HepG2 (cell line): ENCODE results near the gene CERS4. TPM values are rescaled to one million over a fixed set of nuclear protein-coding genes. Genes with fewer than 3 reads are reported as not detected.

Experiments
- BRCA1 ChIP-seq: sonication (generic); formaldehyde crosslinking; IDR thresholded peaks from 2 replicates; pipeline ENCODE4 v1.4.0; 2020; ENCODE audit warnings: missing genetic modification reagents
- ESRRA ChIP-seq: sonication (generic); formaldehyde crosslinking; IDR thresholded peaks from 2 replicates; pipeline ENCODE4 v1.5.1; 2020; ENCODE audit warnings: mild to moderate bottlenecking, low read depth, missing genetic modification reagents
- FOSL2 ChIP-seq: sonication (generic); formaldehyde crosslinking; IDR thresholded peaks from 2 replicates; pipeline ENCODE4 v1.4.0; 2020; ENCODE audit warnings: missing genetic modification reagents
- GPN1 ChIP-seq: sonication (generic); formaldehyde crosslinking; IDR thresholded peaks from 2 replicates; pipeline ENCODE4 v1.5.1; 2020; ENCODE audit warnings: missing genetic modification reagents, borderline replicate concordance
- GZF1 ChIP-seq: sonication (generic); formaldehyde crosslinking; IDR thresholded peaks from 2 replicates; pipeline ENCODE4 v1.5.1; 2020; ENCODE audit warnings: mild to moderate bottlenecking, missing genetic modification reagents
- HHEX ChIP-seq: IDR thresholded peaks from 2 replicates; pipeline ENCODE4 v1.6.1; 2016; ENCODE audit warnings: control low read depth
- HNRNPK ChIP-seq: fragments of 200-400 bp; formaldehyde crosslinking; IDR thresholded peaks from 2 replicates; pipeline ENCODE4 v1.6.1; 2018; ENCODE audit warnings: low read length, low read depth, moderate library complexity, mild to moderate bottlenecking; ENCODE audit not compliant: poor library complexity, severe bottlenecking
- HNRNPLL ChIP-seq: fragments of 200-400 bp; formaldehyde crosslinking; IDR thresholded peaks from 2 replicates; pipeline ENCODE4 v1.6.1; 2017; ENCODE audit warnings: mild to moderate bottlenecking, low read depth, low read length; ENCODE audit not compliant: poor library complexity, severe bottlenecking
- KLF6 ChIP-seq: IDR thresholded peaks from 2 replicates; pipeline ENCODE4 v1.8.0; 2016; ENCODE audit warnings: missing biosample characterization, missing genetic modification reagents
- MIER2 ChIP-seq: IDR thresholded peaks from 2 replicates; pipeline ENCODE4 v1.6.1; 2016; ENCODE audit warnings: missing biosample characterization, missing genetic modification reagents
- NCOA1 ChIP-seq: sonication (generic); formaldehyde crosslinking; IDR thresholded peaks from 2 replicates; pipeline ENCODE4 v1.9.0; 2021; ENCODE audit warnings: missing genetic modification reagents
- NR2F2 ChIP-seq: IDR thresholded peaks from 2 replicates; pipeline ENCODE4 v1.6.1; 2012; ENCODE audit warnings: low read depth, inconsistent platforms, borderline replicate concordance
- SP2 ChIP-seq: sonication (generic); formaldehyde crosslinking; IDR thresholded peaks from 2 replicates; pipeline ENCODE4 v1.5.1; 2020; ENCODE audit warnings: mild to moderate bottlenecking, missing genetic modification reagents
- SP4 ChIP-seq: sonication (generic); formaldehyde crosslinking; IDR thresholded peaks from 2 replicates; pipeline ENCODE4 v1.8.1; 2023; ENCODE audit warnings: mild to moderate bottlenecking, missing genetic modification reagents
- TBX3 ChIP-seq: fragments of 450-650 bp; IDR thresholded peaks from 2 replicates; pipeline ENCODE4 v1.6.1; 2017; ENCODE audit warnings: antibody characterized with exemption, mild to moderate bottlenecking, inconsistent platforms, borderline replicate concordance
- ZNF547 ChIP-seq: sonication (generic); formaldehyde crosslinking; IDR thresholded peaks from 2 replicates; pipeline ENCODE4 v1.5.1; 2020; ENCODE audit warnings: mild to moderate bottlenecking, missing genetic modification reagents
- ZNF782 ChIP-seq: sonication (generic); formaldehyde crosslinking; IDR thresholded peaks from 2 replicates; pipeline ENCODE4 v1.4.0; 2020; ENCODE audit warnings: missing genetic modification reagents, mild to moderate bottlenecking, borderline replicate concordance
- ZNF790 ChIP-seq: sonication (generic); formaldehyde crosslinking; IDR thresholded peaks from 2 replicates; pipeline ENCODE4 v1.8.0; 2022; ENCODE audit warnings: missing genetic modification reagents, mild to moderate bottlenecking, borderline replicate concordance
- ZSCAN9 ChIP-seq: IDR thresholded peaks from 2 replicates; pipeline ENCODE4 v1.6.1; 2016; ENCODE audit warnings: borderline replicate concordance
- polyA plus RNA-seq, 8 experiments: library from polyadenylated mRNA; depleted of rRNA in 3 of 8; stranded (reverse) in 7 of 8; unstranded in 1 of 8; fragments of >200 nt; fragmentation: Illumina TruSeq in 4 of 8; extraction: Trizol in 4 of 8; gene quantifications; 2 replicates each; pipeline versions ENCODE4 v1.2.1 to v1.2.3, GENCODE V29; 2011 to 2016; ENCODE audit warnings: low read depth in 4 of 8, missing spikeins in 1 of 8, mixed read lengths in 1 of 8; ENCODE audit not compliant: insufficient read depth in 1 of 8
- total RNA-seq, 5 experiments: library from RNA; depleted of rRNA; stranded (reverse); fragments of >200 nt; fragmentation: Illumina TruSeq; extraction: Trizol; gene quantifications; 2 replicates each; pipeline ENCODE4 v1.2.3, GENCODE V29; 2016; ENCODE audit warnings: low read depth in 1 of 5
- TF ChIP-seq, protein P1 (sequence below): sonication (generic); formaldehyde crosslinking; conservative IDR thresholded peaks from 2 replicates; pipeline ENCODE4 v1.4.0; 2020; ENCODE audit warnings: missing genetic modification reagents
- TF ChIP-seq, protein P2 (sequence below): sonication (generic); formaldehyde crosslinking; IDR thresholded peaks from 2 replicates; pipeline ENCODE4 v1.4.0; 2020; ENCODE audit warnings: missing genetic modification reagents
- TF ChIP-seq, protein P3 (sequence below): sonication (generic); formaldehyde crosslinking; IDR thresholded peaks from 2 replicates; pipeline ENCODE4 v1.4.0; 2020; ENCODE audit warnings: missing genetic modification reagents, borderline replicate concordance
- TF ChIP-seq, protein P4 (sequence below): sonication (generic); formaldehyde crosslinking; IDR thresholded peaks from 2 replicates; pipeline ENCODE4 v1.4.0; 2020; ENCODE audit warnings: missing genetic modification reagents, mild to moderate bottlenecking, borderline replicate concordance
- TF ChIP-seq, protein P5 (sequence below): sonication (generic); IDR thresholded peaks from 2 replicates; pipeline ENCODE4 v1.6.1; 2016; ENCODE audit warnings: low read depth, borderline replicate concordance

CERS4 gene
- total and polyA plus RNA-seq, 2 of the 13 experiments (the other 11 are each of a cell fraction or from before 2014, with no cell fraction given): 74.7 to 83.5 TPM

DNA sequence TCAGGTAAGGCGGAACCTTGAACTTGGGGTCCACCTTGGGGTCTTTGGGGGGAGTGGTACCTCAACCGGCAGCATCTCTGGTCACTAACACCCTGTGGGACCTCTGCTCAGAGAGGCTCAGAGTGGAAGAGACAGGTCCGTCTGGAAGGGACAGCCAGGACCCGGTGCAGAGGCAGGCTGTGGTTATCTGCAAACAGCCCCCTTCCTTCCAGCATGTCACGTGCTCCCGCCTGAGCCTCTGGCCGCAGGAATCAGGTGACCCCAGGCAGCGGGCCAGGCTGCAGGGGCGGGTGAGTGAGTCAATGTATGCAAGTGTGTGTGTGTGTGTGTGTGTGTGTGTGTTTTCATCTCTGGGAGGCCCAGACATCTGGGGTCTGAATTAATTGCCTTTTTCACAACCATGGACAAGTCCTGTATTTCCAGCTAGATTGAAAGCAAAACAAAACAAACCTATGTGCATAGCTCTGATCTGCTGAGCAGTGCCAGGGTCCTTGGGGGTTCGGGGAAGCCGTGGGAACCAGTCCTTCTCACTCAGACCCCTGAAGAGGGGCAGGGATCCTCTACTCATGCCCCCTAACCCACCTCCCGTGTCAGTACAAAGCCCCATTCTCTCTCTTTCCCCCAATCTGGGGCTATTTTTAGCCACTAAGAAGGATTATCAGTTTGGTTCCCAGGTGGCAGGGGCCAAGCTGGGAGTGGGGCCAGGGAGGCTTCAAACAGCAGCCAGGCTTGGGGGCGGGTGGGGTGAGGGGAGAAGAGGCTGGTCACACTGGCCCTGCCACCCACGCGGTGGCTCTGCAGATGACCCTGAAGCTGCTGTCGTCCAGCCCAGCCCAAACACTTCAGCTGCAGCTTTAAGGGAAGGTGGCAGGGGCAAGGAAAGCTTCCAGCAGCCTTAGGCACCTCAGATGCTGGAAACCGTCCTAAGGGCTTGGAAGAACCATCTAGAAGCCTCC, 31.4 kb downstream of the CERS4 start (continued):
- TF ChIP-seq, protein P1, sequence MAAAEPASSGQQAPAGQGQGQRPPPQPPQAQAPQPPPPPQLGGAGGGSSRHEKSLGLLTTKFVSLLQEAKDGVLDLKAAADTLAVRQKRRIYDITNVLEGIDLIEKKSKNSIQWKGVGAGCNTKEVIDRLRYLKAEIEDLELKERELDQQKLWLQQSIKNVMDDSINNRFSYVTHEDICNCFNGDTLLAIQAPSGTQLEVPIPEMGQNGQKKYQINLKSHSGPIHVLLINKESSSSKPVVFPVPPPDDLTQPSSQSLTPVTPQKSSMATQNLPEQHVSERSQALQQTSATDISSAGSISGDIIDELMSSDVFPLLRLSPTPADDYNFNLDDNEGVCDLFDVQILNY (CRISPR knock-in tag): no peak
- no peak for TF ChIP-seq BRCA1 (CRISPR knock-in tag)
- TF ChIP-seq, protein P2, sequence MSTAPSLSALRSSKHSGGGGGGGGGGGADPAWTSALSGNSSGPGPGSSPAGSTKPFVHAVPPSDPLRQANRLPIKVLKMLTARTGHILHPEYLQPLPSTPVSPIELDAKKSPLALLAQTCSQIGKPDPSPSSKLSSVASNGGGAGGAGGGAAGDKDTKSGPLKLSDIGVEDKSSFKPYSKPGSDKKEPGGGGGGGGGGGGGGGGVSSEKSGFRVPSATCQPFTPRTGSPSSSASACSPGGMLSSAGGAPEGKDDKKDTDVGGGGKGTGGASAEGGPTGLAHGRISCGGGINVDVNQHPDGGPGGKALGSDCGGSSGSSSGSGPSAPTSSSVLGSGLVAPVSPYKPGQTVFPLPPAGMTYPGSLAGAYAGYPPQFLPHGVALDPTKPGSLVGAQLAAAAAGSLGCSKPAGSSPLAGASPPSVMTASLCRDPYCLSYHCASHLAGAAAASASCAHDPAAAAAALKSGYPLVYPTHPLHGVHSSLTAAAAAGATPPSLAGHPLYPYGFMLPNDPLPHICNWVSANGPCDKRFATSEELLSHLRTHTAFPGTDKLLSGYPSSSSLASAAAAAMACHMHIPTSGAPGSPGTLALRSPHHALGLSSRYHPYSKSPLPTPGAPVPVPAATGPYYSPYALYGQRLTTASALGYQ (CRISPR knock-in tag): no peak
- TF ChIP-seq HHEX: 0 out of 2 replicates have a peak, but pooled peaks have one; percentile 46
- no peak for TF ChIP-seq GZF1 (CRISPR knock-in tag)
- no peak for TF ChIP-seq ESRRA (CRISPR knock-in tag)
- TF ChIP-seq ZNF782: no peak
- TF ChIP-seq SP2: no peak
- TF ChIP-seq NR2F2: peak; percentile 17; the same call in 1 of the 2 replicates
- no peak for TF ChIP-seq HNRNPK
- TF ChIP-seq HNRNPLL: no peak
- no peak for TF ChIP-seq NCOA1 (CRISPR knock-in tag)
- TF ChIP-seq SP4 (CRISPR knock-in tag): peak; percentile 52
- no peak for TF ChIP-seq MIER2 (CRISPR knock-in tag)
- TF ChIP-seq TBX3: peak; percentile 69; the same call in 1 of the 2 replicates
- TF ChIP-seq, protein P3, sequence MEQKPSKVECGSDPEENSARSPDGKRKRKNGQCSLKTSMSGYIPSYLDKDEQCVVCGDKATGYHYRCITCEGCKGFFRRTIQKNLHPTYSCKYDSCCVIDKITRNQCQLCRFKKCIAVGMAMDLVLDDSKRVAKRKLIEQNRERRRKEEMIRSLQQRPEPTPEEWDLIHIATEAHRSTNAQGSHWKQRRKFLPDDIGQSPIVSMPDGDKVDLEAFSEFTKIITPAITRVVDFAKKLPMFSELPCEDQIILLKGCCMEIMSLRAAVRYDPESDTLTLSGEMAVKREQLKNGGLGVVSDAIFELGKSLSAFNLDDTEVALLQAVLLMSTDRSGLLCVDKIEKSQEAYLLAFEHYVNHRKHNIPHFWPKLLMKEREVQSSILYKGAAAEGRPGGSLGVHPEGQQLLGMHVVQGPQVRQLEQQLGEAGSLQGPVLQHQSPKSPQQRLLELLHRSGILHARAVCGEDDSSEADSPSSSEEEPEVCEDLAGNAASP: peak; percentile 79; the same call in 1 of the 2 replicates
- TF ChIP-seq GPN1 (CRISPR knock-in tag): no peak
- TF ChIP-seq FOSL2 (CRISPR knock-in tag): peak; percentile 92
- peak; percentile 40; the same call in 1 of the 2 replicates for TF ChIP-seq ZNF547 (CRISPR knock-in tag)
- no peak for TF ChIP-seq ZNF790 (CRISPR knock-in tag)
- TF ChIP-seq, protein P4, sequence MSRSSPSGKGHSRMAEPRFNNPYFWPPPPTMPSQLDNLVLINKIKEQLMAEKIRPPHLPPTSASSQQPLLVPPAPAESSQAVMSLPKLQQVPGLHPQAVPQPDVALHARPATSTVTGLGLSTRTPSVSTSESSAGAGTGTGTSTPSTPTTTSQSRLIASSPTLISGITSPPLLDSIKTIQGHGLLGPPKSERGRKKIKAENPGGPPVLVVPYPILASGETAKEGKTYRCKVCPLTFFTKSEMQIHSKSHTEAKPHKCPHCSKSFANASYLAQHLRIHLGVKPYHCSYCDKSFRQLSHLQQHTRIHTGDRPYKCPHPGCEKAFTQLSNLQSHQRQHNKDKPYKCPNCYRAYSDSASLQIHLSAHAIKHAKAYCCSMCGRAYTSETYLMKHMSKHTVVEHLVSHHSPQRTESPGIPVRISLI (CRISPR knock-in tag): no peak; the same call in 1 of the 2 replicates
- TF ChIP-seq ZSCAN9 (CRISPR knock-in tag): no peak
- no peak for TF ChIP-seq KLF6
- TF ChIP-seq, protein P5, sequence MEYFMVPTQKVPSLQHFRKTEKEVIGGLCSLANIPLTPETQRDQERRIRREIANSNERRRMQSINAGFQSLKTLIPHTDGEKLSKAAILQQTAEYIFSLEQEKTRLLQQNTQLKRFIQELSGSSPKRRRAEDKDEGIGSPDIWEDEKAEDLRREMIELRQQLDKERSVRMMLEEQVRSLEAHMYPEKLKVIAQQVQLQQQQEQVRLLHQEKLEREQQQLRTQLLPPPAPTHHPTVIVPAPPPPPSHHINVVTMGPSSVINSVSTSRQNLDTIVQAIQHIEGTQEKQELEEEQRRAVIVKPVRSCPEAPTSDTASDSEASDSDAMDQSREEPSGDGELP: peak; percentile 90; the same call in 1 of the 2 replicates
